MM.1S (cell line): ENCODE results near the gene ZBTB17.
"Not testable (repeated sequence)": the region's sequence is repeated elsewhere in the genome, so short reads cannot be mapped to it uniquely, and the experiment has no call there.

Source experiments
- DNase-seq: peaks from one replicate; pipeline ENCODE4 v3.0.0-alpha.2; 2015
- H2AFZ ChIP-seq: fragments of 300-600 bp; sonication (generic); 2 replicates; pipeline ENCODE4 v1.6.0; 2016; ENCODE audit warnings: antibody characterized with exemption, low read length
- H3F3A ChIP-seq: fragments of 300-600 bp; sonication (generic); 2 replicates; pipeline ENCODE4 v1.6.1; 2016; ENCODE audit warnings: mild to moderate bottlenecking, antibody characterized with exemption, low read length, moderate library complexity, mixed read lengths; ENCODE audit not compliant: insufficient read depth
- H3K27ac ChIP-seq: fragments of 300-600 bp; sonication (generic); 2 replicates; pipeline ENCODE4 v1.5.1; 2016; ENCODE audit warnings: mild to moderate bottlenecking, low read length
- H3K27me3 ChIP-seq: fragments of 300-600 bp; sonication (generic); replicated peaks from 2 replicates; pipeline ENCODE4 v1.6.0; 2016; ENCODE audit warnings: low read length; ENCODE audit not compliant: insufficient read depth
- H3K36me3 ChIP-seq: fragments of 300-600 bp; sonication (generic); replicated peaks from 2 replicates; pipeline ENCODE4 v1.6.1; 2016; ENCODE audit warnings: mild to moderate bottlenecking, low read length, mixed read lengths; ENCODE audit not compliant: insufficient read depth
- H3K4me1 ChIP-seq: fragments of 300-600 bp; sonication (generic); 2 replicates; pipeline ENCODE4 v1.6.1; 2016; ENCODE audit warnings: low read length, mixed read lengths
- H3K4me2 ChIP-seq: fragments of 300-600 bp; sonication (generic); 2 replicates; pipeline ENCODE4 v1.6.0; 2016; ENCODE audit warnings: low read depth, low read length
- H3K4me3 ChIP-seq: fragments of 300-600 bp; sonication (generic); 2 replicates; pipeline ENCODE4 v1.5.1; 2016; ENCODE audit warnings: low read length, mixed read lengths
- H3K79me2 ChIP-seq: fragments of 300-600 bp; sonication (generic); 2 replicates; pipeline ENCODE4 v1.6.1; 2016; ENCODE audit warnings: mixed run types, low read length, mixed read lengths
- H3K9ac ChIP-seq: fragments of 300-600 bp; sonication (generic); 2 replicates; pipeline ENCODE4 v1.6.1; 2016; ENCODE audit warnings: low read length, mixed read lengths
- H3K9me2 ChIP-seq: fragments of 300-600 bp; sonication (generic); replicated peaks from 2 replicates; pipeline ENCODE4 v1.6.1; 2016; ENCODE audit warnings: mild to moderate bottlenecking, low read length, mixed read lengths; ENCODE audit not compliant: insufficient read depth
- H3K9me3 ChIP-seq: fragments of 300-600 bp; sonication (generic); replicated peaks from 2 replicates; pipeline ENCODE4 v1.6.1; 2016; ENCODE audit warnings: mild to moderate bottlenecking, low read length, mixed read lengths; ENCODE audit not compliant: insufficient read depth
- H4K20me1 ChIP-seq: fragments of 300-600 bp; sonication (generic); 2 replicates; pipeline ENCODE4 v1.6.1; 2016; ENCODE audit warnings: mild to moderate bottlenecking, low read length, moderate library complexity, mixed read lengths; ENCODE audit not compliant: insufficient read depth
- CTCF ChIP-seq: fragments of 300-600 bp; sonication (generic); IDR thresholded peaks from 2 replicates; pipeline ENCODE4 v1.5.1; 2016; ENCODE audit warnings: antibody characterized with exemption, low read length, mixed read lengths
- EZH2 ChIP-seq: fragments of 300-600 bp; sonication (generic); optimal IDR thresholded peaks from 2 replicates; pipeline ENCODE3; 2017; ENCODE audit warnings: low read depth, mild to moderate bottlenecking, antibody characterized with exemption, low read length, mixed read lengths
- EZH2phosphoT487 ChIP-seq: fragments of 300-600 bp; sonication (generic); IDR thresholded peaks from 2 replicates; pipeline ENCODE4 v1.6.1; 2018; ENCODE audit warnings: antibody characterized with exemption, low read length

Gene ZBTB17

GRCh38 chr1:16021681-16022080 is 45.8 kb upstream of the ZBTB17 start, which contains the start of gene CLCNKA:
Gene CLCNKA, plus strand, starts transcription at chr1:16022036. Its CDS starts 584 bp downstream, at chr1:16022620.
- Histone ChIP-seq H3K36me3 (no peaks in the 10 kb centered on the region), H3K27ac (no peak within 1 kb of the TSS), H3F3A (no peaks in the 10 kb centered on the region), H2AFZ (no peak within 1 kb of the TSS), H3K9me3 (no peaks in the 10 kb centered on the region), H3K79me2 (no peaks in the 10 kb centered on the region), H3K4me3 (no peak within 1 kb of the TSS), H3K4me2 (no peak within 1 kb of the TSS), H3K27me3 (peaks cover 78% of the 10 kb centered on the region), H3K9me2 (no peaks in the 10 kb centered on the region), H4K20me1 (no peaks in the 10 kb centered on the region), H3K4me1 (no peaks in the 10 kb centered on the region), H3K9ac (no peak within 1 kb of the TSS)
- no peak for DNase-seq
- no peak for TF ChIP-seq CTCF
- no peak for TF ChIP-seq EZH2
- no peak for TF ChIP-seq EZH2phosphoT487

GRCh38 chr1:16020878-16021277 is 45.0 kb upstream of the ZBTB17 start:
- not testable (repeated sequence) for H3K9me3 ChIP-seq, H3K4me3 ChIP-seq, H3K4me2 ChIP-seq, H2AFZ ChIP-seq, H3F3A ChIP-seq, H3K36me3 ChIP-seq, H3K9ac ChIP-seq, H3K79me2 ChIP-seq, H4K20me1 ChIP-seq, H3K9me2 ChIP-seq, H3K4me1 ChIP-seq, H3K27ac ChIP-seq, DNase-seq
- H3K27me3 ChIP-seq: peaks cover 82% of the 10 kb centered on the region

GRCh38 chr1:16020325-16020724 is 44.4 kb upstream of the ZBTB17 start:
- Histone ChIP-seq H3K9me3 (no peaks in the 10 kb centered on the region), H3K4me1 (no peaks in the 10 kb centered on the region), H3K9ac (no peak overlapping the region), H2AFZ (no peak overlapping the region), H4K20me1 (no peaks in the 10 kb centered on the region), H3K4me3 (no peak overlapping the region), H3K79me2 (no peaks in the 10 kb centered on the region), H3K4me2 (no peak overlapping the region), H3K27ac (no peak overlapping the region), H3K9me2 (no peaks in the 10 kb centered on the region), H3K36me3 (no peaks in the 10 kb centered on the region), H3K27me3 (peaks cover 79% of the 10 kb centered on the region), H3F3A (no peaks in the 10 kb centered on the region)
- DNase-seq: no peak
- TF ChIP-seq EZH2phosphoT487: no peak
- no peak for TF ChIP-seq CTCF
- no peak for TF ChIP-seq EZH2

- H3K4me3 ChIP-seq: no peak overlapping the region
- peaks cover 74% of the 10 kb centered on the region for H3K27me3 ChIP-seq
- H2AFZ ChIP-seq: no peak overlapping the region
- no peaks in the 10 kb centered on the region for H3K36me3 ChIP-seq
- no peak overlapping the region for H3K9ac ChIP-seq
- H3F3A ChIP-seq: no peaks in the 10 kb centered on the region
- no peaks in the 10 kb centered on the region for H3K9me3 ChIP-seq
- H3K9me2 ChIP-seq: no peaks in the 10 kb centered on the region
- H3K4me1 ChIP-seq: no peaks in the 10 kb centered on the region
- H3K4me2 ChIP-seq: no peak overlapping the region
- no peak for DNase-seq
- TF ChIP-seq EZH2: no peak
- TF ChIP-seq EZH2phosphoT487: no peak
- no peak for TF ChIP-seq CTCF
- no peaks in the 10 kb centered on the region for H4K20me1 ChIP-seq
- H3K27ac ChIP-seq: no peak overlapping the region
- no peaks in the 10 kb centered on the region for H3K79me2 ChIP-seq
Observed at GRCh38 chr1:16019644-16020277, 43.9 kb upstream of the ZBTB17 start.
